ENCODE data around the gene ETV7. TPM values are rescaled to one million over a fixed set of nuclear protein-coding genes. Genes with fewer than 3 reads are reported as not detected.

The ETV7 gene
- total RNA-seq, 3 donors from 2014 or later = 2.6 to 5.7 (median 2.8) TPM

- no peak for DNase-seq
- no peaks in the 10 kb centered on the region for H3K9me3 ChIP-seq
- no peaks in the 10 kb centered on the region for H3K36me3 ChIP-seq (ENCODE audit: low read depth)
- no peak overlapping the region for H3K4me3 ChIP-seq
- intact Hi-C loops (cut with DNase I, micrococcal nuclease) = no loop called here
- ATAC-seq = no peak
- peaks cover 50% of the 10 kb centered on the region for H3K4me1 ChIP-seq (ENCODE audit: low read depth)
- TF ChIP-seq CTCF (IDR thresholded peaks at IDR 0.05) = no peak
These were observed 51.2 kb downstream of the ETV7 start for GRCh38 chr6:36336208-36336710.

- intact Hi-C loops (cut with DNase I, micrococcal nuclease) = no loop called here
- Histone ChIP-seq H3K4me1 (ENCODE audit: low read depth) (peaks cover 44% of the 10 kb centered on the region), H3K9me3 (no peaks in the 10 kb centered on the region), H3K36me3 (ENCODE audit: low read depth) (no peaks in the 10 kb centered on the region), H3K4me3 (no peak overlapping the region)
- ATAC-seq = peak; percentile 30
- DNase-seq = no peak
- TF ChIP-seq CTCF (IDR thresholded peaks at IDR 0.05) = no peak
These were observed 51.8 kb downstream of the ETV7 start for GRCh38 chr6:36335465-36336207.

- Histone ChIP-seq H3K4me1 (ENCODE audit: low read depth) (peaks cover 38% of the 10 kb centered on the region), H3K36me3 (ENCODE audit: low read depth) (no peaks in the 10 kb centered on the region), H3K9me3 (no peaks in the 10 kb centered on the region), H3K4me3 (no peak overlapping the region)
- TF ChIP-seq CTCF (IDR thresholded peaks at IDR 0.05) = no peak
- ATAC-seq = peak; percentile 62
- peak in 2 of 3 donors; percentile 52 to 73 for DNase-seq
- intact Hi-C loops (cut with DNase I, micrococcal nuclease) = no loop called here
These were observed 52.5 kb downstream of the ETV7 start for GRCh38 chr6:36334832-36335459.

- TF ChIP-seq CTCF (IDR thresholded peaks at IDR 0.05) = no peak
- DNase-seq = peak in 2 of 3 donors; percentile 49 to 53
- H3K4me1 ChIP-seq (ENCODE audit: low read depth) = peaks cover 29% of the 10 kb centered on the region
- H3K4me3 ChIP-seq = no peak overlapping the region
- peak; percentile 41 for ATAC-seq
- intact Hi-C loops (cut with DNase I, micrococcal nuclease) = no loop called here
- no peaks in the 10 kb centered on the region for H3K36me3 ChIP-seq (ENCODE audit: low read depth)
- no peaks in the 10 kb centered on the region for H3K9me3 ChIP-seq
These were observed 53.3 kb downstream of the ETV7 start for GRCh38 chr6:36333931-36334725.

- DNase-seq = no peak
- H3K4me3 ChIP-seq = no peak overlapping the region
- no peak for TF ChIP-seq CTCF (IDR thresholded peaks at IDR 0.05)
- intact Hi-C loops (cut with DNase I, micrococcal nuclease) = no loop called here
- H3K4me1 ChIP-seq (ENCODE audit: low read depth) = peaks cover 23% of the 10 kb centered on the region
- no peak for ATAC-seq
- no peaks in the 10 kb centered on the region for H3K9me3 ChIP-seq
- no peaks in the 10 kb centered on the region for H3K36me3 ChIP-seq (ENCODE audit: low read depth)
These were observed 54.1 kb downstream of the ETV7 start for GRCh38 chr6:36333171-36333895.
